NCI-H69 (cell line): Measurements from ENCODE around the gene CCNQ.

ENCODE experiments used
- DNase-seq: peaks from one replicate; lab custom pipeline; 2025; lab: John Stamatoyannopoulos, UW

CCNQ gene

DNA sequence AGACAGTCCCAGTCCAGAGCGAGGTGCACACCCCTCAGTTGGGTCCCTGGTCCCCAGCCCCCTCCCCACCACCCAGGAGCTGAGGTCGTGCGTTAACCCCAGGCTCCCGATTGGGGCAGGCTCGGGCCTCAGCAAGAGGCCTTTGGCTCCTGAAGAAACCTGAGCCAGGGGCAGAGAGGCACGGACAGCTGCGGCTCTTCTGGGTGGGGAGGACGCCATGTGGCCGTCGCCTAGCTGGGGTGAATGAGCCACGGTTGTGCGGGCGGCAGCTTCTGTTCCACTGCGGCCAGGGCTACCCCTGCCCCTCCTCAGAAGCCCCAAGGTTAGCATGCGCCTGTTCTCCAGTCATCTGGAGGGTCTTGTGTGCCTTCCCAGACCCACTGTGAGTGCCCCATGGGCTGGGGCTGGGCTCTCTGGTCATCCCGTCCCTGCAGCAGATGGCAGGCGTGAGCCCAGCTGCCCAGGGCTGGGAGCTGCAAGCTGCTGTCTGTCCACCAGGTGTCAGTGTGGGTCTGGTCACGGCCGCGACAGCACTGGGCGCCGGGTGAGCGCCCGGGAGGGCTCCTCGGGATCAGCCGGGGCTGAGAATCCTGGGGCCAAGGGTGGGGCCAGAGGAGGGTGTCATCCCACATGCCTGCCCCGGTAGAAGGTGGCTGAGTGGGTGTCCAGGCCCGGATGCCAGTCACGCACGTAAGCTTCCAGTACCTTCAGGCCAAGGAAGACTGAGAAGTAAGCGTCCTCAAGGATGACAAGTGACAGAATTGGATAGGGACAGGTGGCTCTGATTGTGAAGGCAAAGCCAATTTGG lies 59.6 kb downstream of the CCNQ start:
- peak; percentile 37 for DNase-seq

GRCh38 chrX:153538424-153538823 lies 60.5 kb downstream of the CCNQ start:
- no peak for DNase-seq
